Kidney (tissue), 14 donors: Measurements from ENCODE around the gene PSME3. TPM values are rescaled to one million over a fixed set of nuclear protein-coding genes. Genes with fewer than 3 reads are reported as not detected.

ENCODE experiments used
- DNase-seq, 5 donors: peaks; one replicate each; pipeline ENCODE4 v3.0.0-alpha.2; 2013 to 2020
- FAIRE-seq: peaks from 2 replicates; lab custom pipeline; 2012; peaks lifted over from hg19 to GRCh38; lab: Jason Lieb, UNC
- H3K27ac ChIP-seq, 2 donors: one replicate each; pipeline ENCODE4 v1.7.0; 2013; ENCODE audit warnings: low read depth in 2 of 2, low read length in 2 of 2, inconsistent platforms in 1 of 2
- H3K27me3 ChIP-seq: one replicate; pipeline ENCODE4 v1.7.1; 2013; ENCODE audit warnings: low read length, inconsistent platforms; ENCODE audit not compliant: control insufficient read depth, insufficient read depth
- H3K36me3 ChIP-seq, 3 donors: one replicate each; pipeline versions ENCODE4 v1.7.0 to v1.7.1; 2013; ENCODE audit warnings: low read length in 3 of 3, control low read depth in 1 of 3, inconsistent platforms in 1 of 3; ENCODE audit not compliant: insufficient read depth in 3 of 3, control insufficient read depth in 2 of 3
- H3K4me1 ChIP-seq, 3 donors: one replicate each; pipeline versions ENCODE4 v1.7.0 to v1.7.1; 2013; ENCODE audit warnings: low read length in 3 of 3, inconsistent platforms in 1 of 3, low read depth in 1 of 3; ENCODE audit not compliant: control insufficient read depth in 2 of 3, insufficient read depth in 2 of 3
- H3K4me3 ChIP-seq, 3 donors: one replicate each; pipeline versions ENCODE4 v1.7.0 to v1.8.1; 2013; ENCODE audit warnings: low read length in 3 of 3, control low read depth in 1 of 3, inconsistent platforms in 1 of 3
- H3K9ac ChIP-seq, 3 donors: one replicate each; pipeline versions ENCODE4 v1.7.0 to v1.7.1; 2013; ENCODE audit warnings: low read length in 3 of 3, control low read depth in 1 of 3, inconsistent platforms in 1 of 3
- H3K9me3 ChIP-seq, 3 donors: one replicate each; pipeline versions ENCODE4 v1.7.0 to v1.7.1; 2013; ENCODE audit warnings: low read length in 3 of 3, control low read depth in 1 of 3, inconsistent platforms in 1 of 3; ENCODE audit not compliant: control insufficient read depth in 2 of 3, insufficient read depth in 1 of 3
- CTCF ChIP-seq: IDR thresholded peaks from 3 replicates; pipeline ENCODE4 v1.5.1; 2012; ENCODE audit warnings: mild to moderate bottlenecking, moderate library complexity, borderline replicate concordance; ENCODE audit not compliant: insufficient read depth; ENCODE audit errors: extremely low read depth
- intact Hi-C: fragments of 100-400 bp; cut with DNase I; formaldehyde crosslinking; loops from one replicate; pipeline ENCODE4 v1.11.1; 2022
- polyA plus RNA-seq: library from polyadenylated mRNA; stranded (reverse); fragments of 350-450 nt; fragmentation: Illumina TruSeq; extraction: RNeasy Lipid Tissue Mini Kit (QIAGEN cat#74804); gene quantifications from one replicate; pipeline ENCODE4 v1.2.3, GENCODE V29; 2014; ENCODE audit warnings: low read depth, low replicate concordance; ENCODE audit not compliant: insufficient read depth
- total RNA-seq: library from RNA; stranded (reverse); fragmentation: NEBNext Ultra II Directional; extraction: Animal tissue kit (Norgen Biotek cat#: 25700); gene quantifications from one replicate; pipeline ENCODE4 v1.2.1, GENCODE V29; 2021
- donor health status: control.
- donor health status: control.
- donor health status: control.
- donor health status: control.
- donor health status: control.
- donor health status: DM: yes; HTN: yes; CAD: no.
- donor health status: Normal renal cell carcinoma (clear cell type).

The PSME3 gene
- total and polyA plus RNA-seq, 2 donors from 2014 or later: 60.3 to 115 TPM

GRCh38 chr17:42796066-42796758 is 37.0 kb upstream of the PSME3 start:
- intact Hi-C loops: no loop called here
- FAIRE-seq: no peak

GRCh38 chr17:42797067-42798007 is 35.9 kb upstream of the PSME3 start:
- Histone ChIP-seq H3K27ac (peak overlapping the region; percentile 90 to 97), H3K4me3 (peak overlapping the region; percentile 93 to 95 (median 94))

More at GRCh38 chr17:42796066-42796758, 37.0 kb upstream of the PSME3 start:
- Histone ChIP-seq H3K27me3 (no peaks in the 10 kb centered on the region), H3K4me1 (peaks cover 0 to 21% (median 13%) of the 10 kb centered on the region in 3 donors), H3K4me3 (no peak overlapping the region), H3K27ac (peak overlapping the region; percentile 90 to 97), H3K9me3 (no peaks in the 10 kb centered on the region), H3K9ac (peak overlapping the region in 1 of 3 donors; percentile 97), H3K36me3 (no peaks in the 10 kb centered on the region)
- DNase-seq: no peak
- no peak for TF ChIP-seq CTCF

GRCh38 chr17:42798011-42798382 is 35.2 kb upstream of the PSME3 start:
- Histone ChIP-seq H3K9ac (peak overlapping the region; percentile 92 to 97 (median 95)), H3K27me3 (no peaks in the 10 kb centered on the region), H3K27ac (peak overlapping the region; percentile 90 to 97), H3K36me3 (no peaks in the 10 kb centered on the region), H3K4me1 (peaks cover 0 to 21% (median 13%) of the 10 kb centered on the region in 3 donors), H3K4me3 (peak overlapping the region; percentile 93 to 95 (median 94)), H3K9me3 (no peaks in the 10 kb centered on the region)
- no peak for TF ChIP-seq CTCF
- DNase-seq: no peak
- no peak for FAIRE-seq
- intact Hi-C loops: no loop called here

More at GRCh38 chr17:42797067-42798007, 35.9 kb upstream of the PSME3 start:
- peak overlapping the region; percentile 92 to 97 (median 95) for H3K9ac ChIP-seq
- intact Hi-C loops: no loop called here
- FAIRE-seq: no peak
- peak in 3 of 5 donors; percentile 59 to 89 (median 83) for DNase-seq
- H3K27me3 ChIP-seq: no peaks in the 10 kb centered on the region
- no peak for TF ChIP-seq CTCF
- H3K4me1 ChIP-seq: peaks cover 0 to 21% (median 13%) of the 10 kb centered on the region in 3 donors
- no peaks in the 10 kb centered on the region for H3K36me3 ChIP-seq
- H3K9me3 ChIP-seq: no peaks in the 10 kb centered on the region
